Femur (tissue), 1 donor: ENCODE measurements around the gene KIF26B.

Source experiments
- DNase-seq: peaks from one replicate; pipeline ENCODE4 v3.0.0-alpha.2; 2017

The KIF26B gene

GRCh38 chr1:245361951-245362350 is 207.2 kb downstream of the KIF26B start:
- no peak for DNase-seq

GRCh38 chr1:245363461-245364200 is 208.8 kb downstream of the KIF26B start:
- DNase-seq, result peak; percentile 39

- DNase-seq, result no peak
Measured at GRCh38 chr1:245365095-245366020, 210.6 kb downstream of the KIF26B start.

GRCh38 chr1:245366886-245367285 is 212.1 kb downstream of the KIF26B start:
- no peak for DNase-seq

- DNase-seq, result no peak
Measured at GRCh38 chr1:245370175-245370825, 215.5 kb downstream of the KIF26B start.

GRCh38 chr1:245370905-245371581 is 216.3 kb downstream of the KIF26B start:
- no peak for DNase-seq

- DNase-seq, result no peak
Measured at GRCh38 chr1:245373131-245373530, 218.3 kb downstream of the KIF26B start.

- DNase-seq, result no peak
Measured at GRCh38 chr1:245375789-245376460, 221.1 kb downstream of the KIF26B start.

- DNase-seq, result no peak
Measured at GRCh38 chr1:245377854-245378253, 223.1 kb downstream of the KIF26B start.

- no peak for DNase-seq
Measured at GRCh38 chr1:245378311-245378722, 223.5 kb downstream of the KIF26B start.

- no peak for DNase-seq
Measured at GRCh38 chr1:245378745-245379144, 224.0 kb downstream of the KIF26B start.

- DNase-seq, result no peak
Measured at GRCh38 chr1:245380790-245381535, 226.2 kb downstream of the KIF26B start.

- DNase-seq, result no peak
Measured at GRCh38 chr1:245382981-245383380, 228.2 kb downstream of the KIF26B start.

GRCh38 chr1:245383396-245384330 is 228.9 kb downstream of the KIF26B start:
- DNase-seq, result no peak

GRCh38 chr1:245386297-245386971 is 231.6 kb downstream of the KIF26B start:
- DNase-seq, result no peak

- DNase-seq, result no peak
Measured at GRCh38 chr1:245388687-245389086, 233.9 kb downstream of the KIF26B start.

GRCh38 chr1:245389873-245390272 is 235.1 kb downstream of the KIF26B start:
- no peak for DNase-seq

GRCh38 chr1:245390975-245391374 is 236.2 kb downstream of the KIF26B start:
- DNase-seq, result no peak

- DNase-seq, result no peak
Measured at GRCh38 chr1:245393694-245394093, 238.9 kb downstream of the KIF26B start.

GRCh38 chr1:245395680-245396079 is 240.9 kb downstream of the KIF26B start:
- DNase-seq, result peak; percentile 42
